Measurements from ENCODE around the gene EPRS1.

The EPRS1 gene

DNA sequence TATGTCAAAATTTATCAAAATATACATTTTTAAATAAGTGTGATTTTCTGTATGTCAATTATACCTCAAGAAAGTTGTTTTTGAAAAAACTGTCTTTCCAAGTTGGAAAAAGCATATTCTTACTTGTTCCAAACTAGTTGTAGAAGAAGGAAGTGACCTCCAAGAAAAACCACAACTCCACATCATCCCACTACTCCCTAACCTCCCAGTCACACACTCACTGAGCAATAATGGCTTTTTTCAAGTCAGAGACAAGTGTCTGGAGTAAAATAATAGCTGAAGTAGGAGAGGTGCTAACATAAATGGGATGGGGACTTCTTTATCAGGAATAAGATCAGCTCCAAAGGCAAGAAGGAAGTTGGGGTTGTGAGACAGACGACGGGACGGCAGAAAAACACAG, 13.4 kb downstream of the EPRS1 start:
- no peak overlapping the region for H3K4me3 ChIP-seq (ENCODE audit: low read length)
- DNase-seq (ENCODE audit: low read depth): no peak
- TF ChIP-seq CTCF (conservative IDR thresholded peaks at IDR 0.05; ENCODE audit: low read length): no peak

GRCh38 chr1:220031287-220031686, 15.0 kb downstream of the EPRS1 start:
- TF ChIP-seq CTCF (conservative IDR thresholded peaks at IDR 0.05; ENCODE audit: low read length): no peak
- H3K4me3 ChIP-seq (ENCODE audit: low read length): no peak overlapping the region
- DNase-seq (ENCODE audit: low read depth): no peak

DNA sequence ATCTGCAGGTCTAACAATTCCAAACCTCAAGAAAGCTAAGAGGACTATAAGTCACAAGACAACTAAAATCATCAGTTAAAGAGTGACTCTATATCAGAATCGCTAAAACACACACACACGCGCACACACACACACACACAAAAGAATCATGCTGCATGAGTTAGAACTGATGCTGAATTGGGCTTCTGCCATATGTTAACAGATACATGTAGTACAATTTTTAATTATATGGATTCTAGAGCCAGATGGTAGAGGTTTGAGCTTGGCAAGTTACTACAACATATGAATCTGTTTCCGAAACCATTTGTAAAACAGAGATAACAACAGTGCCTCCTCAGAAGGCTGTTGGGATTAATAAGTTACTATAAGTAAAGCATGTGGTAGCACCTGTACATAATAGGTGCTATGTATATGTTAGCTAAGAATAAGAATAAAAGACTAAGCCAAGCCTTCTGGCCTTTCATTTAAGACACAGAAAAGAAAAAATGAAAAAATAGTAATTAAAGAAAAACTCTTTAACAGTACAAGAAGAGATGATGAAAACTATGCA, 17.9 kb downstream of the EPRS1 start:
- no peak for DNase-seq (ENCODE audit: low read depth)
- H3K4me3 ChIP-seq (ENCODE audit: low read length): no peak overlapping the region
- no peak for TF ChIP-seq CTCF (conservative IDR thresholded peaks at IDR 0.05; ENCODE audit: low read length)

- no peak overlapping the region for H3K4me3 ChIP-seq (ENCODE audit: low read length)
- TF ChIP-seq CTCF (conservative IDR thresholded peaks at IDR 0.05; ENCODE audit: low read length): no peak
- DNase-seq (ENCODE audit: low read depth): no peak
Observed at GRCh38 chr1:220019071-220019470, 27.2 kb downstream of the EPRS1 start.

DNA sequence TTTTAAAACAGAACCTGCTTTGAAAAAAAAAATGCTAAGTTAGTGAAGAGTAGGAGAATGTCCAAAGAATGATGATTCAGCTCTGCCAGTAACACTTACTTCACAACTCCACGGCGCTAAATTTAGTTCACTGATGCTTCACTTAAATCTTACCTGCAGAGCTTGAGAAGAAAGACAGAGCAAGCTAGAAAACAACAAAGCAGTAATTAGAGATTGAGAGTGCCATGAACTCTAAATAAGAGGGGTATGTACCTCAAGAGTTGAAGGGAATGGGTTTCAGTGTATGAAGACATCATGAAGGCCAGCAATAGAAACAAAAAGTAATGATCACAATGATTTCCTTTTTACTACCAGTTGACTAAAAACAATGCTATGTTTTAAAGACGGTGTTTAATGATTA, 32.8 kb downstream of the EPRS1 start:
- no peak overlapping the region for H3K4me3 ChIP-seq (ENCODE audit: low read length)
- DNase-seq (ENCODE audit: low read depth): peak; percentile 52
- no peak for TF ChIP-seq CTCF (conservative IDR thresholded peaks at IDR 0.05; ENCODE audit: low read length)

DNA sequence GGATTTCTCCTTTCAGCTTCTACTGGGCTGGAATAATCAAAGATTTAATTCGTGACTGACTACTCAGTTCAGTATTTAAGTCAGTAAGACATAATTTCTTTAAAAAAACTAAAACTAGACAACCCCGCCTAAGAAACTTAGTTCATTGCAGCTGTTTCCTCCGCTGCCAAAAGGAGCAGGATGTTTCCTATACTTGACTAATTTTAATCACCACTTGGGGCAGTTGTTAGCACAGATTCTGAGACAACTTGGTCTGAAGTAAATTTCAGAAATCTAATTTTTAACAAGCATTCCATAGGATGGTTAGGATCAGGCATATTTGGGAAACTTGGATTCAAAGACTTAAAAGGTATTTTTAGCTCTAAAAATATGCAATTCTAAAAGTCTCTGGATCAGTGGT, 34.0 kb downstream of the EPRS1 start:
- peak; percentile 44 for TF ChIP-seq CTCF (conservative IDR thresholded peaks at IDR 0.05; ENCODE audit: low read length)
- DNase-seq (ENCODE audit: low read depth): peak; percentile 45
- no peak overlapping the region for H3K4me3 ChIP-seq (ENCODE audit: low read length)

DNA sequence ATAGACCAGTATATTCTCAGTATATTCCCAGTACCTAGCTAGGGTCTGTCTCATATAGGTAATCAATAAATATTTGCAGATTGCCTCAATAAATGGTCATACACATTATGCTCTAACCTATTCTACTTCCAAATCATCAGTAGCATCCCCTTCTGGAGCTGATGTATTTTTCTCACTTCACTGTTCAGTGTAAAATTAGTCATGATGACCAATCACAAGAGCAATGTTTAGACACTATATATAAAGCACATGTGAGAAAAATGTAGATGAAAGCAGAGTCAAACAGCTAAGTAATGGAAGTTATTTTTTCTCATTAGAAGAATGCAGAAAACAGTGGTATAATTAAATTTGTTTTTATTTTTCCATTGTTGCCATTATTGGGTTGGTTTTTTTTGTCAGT, 34.7 kb downstream of the EPRS1 start:
- H3K4me3 ChIP-seq (ENCODE audit: low read length): no peak overlapping the region
- no peak for TF ChIP-seq CTCF (conservative IDR thresholded peaks at IDR 0.05; ENCODE audit: low read length)
- DNase-seq (ENCODE audit: low read depth): no peak
